ENCODE data around the gene OLFML2A. TPM values are rescaled to one million over a fixed set of nuclear protein-coding genes. Genes with fewer than 3 reads are reported as not detected.

Gene OLFML2A
- total RNA-seq, 4 donors from 2014 or later = 44.7 to 328 (median 169) TPM

GRCh38 chr9:124747065-124747464 is 29.9 kb upstream of the OLFML2A start:
- Histone ChIP-seq H3K27ac (no peak overlapping the region), H3K27me3 (no peaks in the 10 kb centered on the region), H3K4me1 (peaks cover 0 to 8% (median 0%) of the 10 kb centered on the region in 4 donors), H3K36me3 (no peaks in the 10 kb centered on the region), H3K4me3 (no peak overlapping the region), H3K9me3 (no peaks in the 10 kb centered on the region)
- no peak for DNase-seq (ENCODE audit: low spot score in 2 of 2)
- 81 to 88% methylated on average over 4 of the region's 4 CpGs for WGBS, 2 donors
- TF ChIP-seq EP300 (IDR thresholded peaks at IDR 0.05) (no peak), POLR2A (IDR thresholded peaks at IDR 0.05) (no peak), CTCF (IDR thresholded peaks at IDR 0.05) (no peak)

GRCh38 chr9:124749284-124749683 is 27.6 kb upstream of the OLFML2A start:
- Histone ChIP-seq H3K9me3 (no peaks in the 10 kb centered on the region), H3K36me3 (no peaks in the 10 kb centered on the region), H3K4me3 (no peak overlapping the region), H3K27me3 (no peaks in the 10 kb centered on the region), H3K4me1 (peaks cover 0 to 3% (median 0%) of the 10 kb centered on the region in 4 donors), H3K27ac (no peak overlapping the region)
- 88 to 94% methylated on average over 3 of the region's 3 CpGs for WGBS, 2 donors
- TF ChIP-seq CTCF (IDR thresholded peaks at IDR 0.05) = no peak
- TF ChIP-seq EP300 (IDR thresholded peaks at IDR 0.05) = no peak
- no peak for TF ChIP-seq POLR2A (IDR thresholded peaks at IDR 0.05)
- no peak for DNase-seq (ENCODE audit: low spot score in 2 of 2)

- DNase-seq (ENCODE audit: low spot score in 2 of 2) = no peak
- 70 to 81% methylated on average over 2 of the region's 2 CpGs for WGBS, 2 donors
- H3K4me3 ChIP-seq = no peak overlapping the region
- H3K27ac ChIP-seq = no peak overlapping the region
- H3K9me3 ChIP-seq = no peaks in the 10 kb centered on the region
- no peak for TF ChIP-seq EP300 (IDR thresholded peaks at IDR 0.05)
- TF ChIP-seq CTCF (IDR thresholded peaks at IDR 0.05) = no peak
- no peak for TF ChIP-seq POLR2A (IDR thresholded peaks at IDR 0.05)
- no peaks in the 10 kb centered on the region for H3K36me3 ChIP-seq
- H3K4me1 ChIP-seq = peaks cover 0 to 3% (median 0%) of the 10 kb centered on the region in 4 donors
- H3K27me3 ChIP-seq = no peaks in the 10 kb centered on the region
Measured at GRCh38 chr9:124749781-124750180, 27.2 kb upstream of the OLFML2A start.

- H3K27ac ChIP-seq = no peak overlapping the region
- no peak overlapping the region for H3K4me3 ChIP-seq
- no peaks in the 10 kb centered on the region for H3K9me3 ChIP-seq
- peaks cover 0 to 3% (median 0%) of the 10 kb centered on the region in 4 donors for H3K4me1 ChIP-seq
- WGBS, 2 donors = 77 to 88% methylated on average over 1 of the region's 1 CpG
- no peaks in the 10 kb centered on the region for H3K36me3 ChIP-seq
- no peak for DNase-seq (ENCODE audit: low spot score in 2 of 2)
- TF ChIP-seq CTCF (IDR thresholded peaks at IDR 0.05) (no peak), EP300 (IDR thresholded peaks at IDR 0.05) (no peak), POLR2A (IDR thresholded peaks at IDR 0.05) (no peak)
- H3K27me3 ChIP-seq = no peaks in the 10 kb centered on the region
Measured at GRCh38 chr9:124752967-124753366, 24.0 kb upstream of the OLFML2A start.

GRCh38 chr9:124754289-124754688 is 22.6 kb upstream of the OLFML2A start:
- no peak for TF ChIP-seq POLR2A (IDR thresholded peaks at IDR 0.05)
- no peak for TF ChIP-seq EP300 (IDR thresholded peaks at IDR 0.05)
- peak in 2 of 5 experiments; percentile 11 to 39 for TF ChIP-seq CTCF (IDR thresholded peaks at IDR 0.05)
- 29 to 37% methylated on average over 4 of the region's 4 CpGs for WGBS, 2 donors
- Histone ChIP-seq H3K27ac (no peak overlapping the region), H3K9me3 (no peaks in the 10 kb centered on the region), H3K4me3 (no peak overlapping the region), H3K4me1 (peaks cover 0 to 3% (median 0%) of the 10 kb centered on the region in 4 donors), H3K36me3 (no peaks in the 10 kb centered on the region), H3K27me3 (no peaks in the 10 kb centered on the region)
- no peak for DNase-seq (ENCODE audit: low spot score in 2 of 2)
